ENCODE data around the gene TBC1D24. TPM values are rescaled to one million over a fixed set of nuclear protein-coding genes. Genes with fewer than 3 reads are reported as not detected.
A peak's percentile ranks its signal among the peaks of the same experiment; 100 is the strongest.

TBC1D24 gene
- total RNA-seq, 1 experiment from 2014 or later, result 24.6 TPM

DNA sequence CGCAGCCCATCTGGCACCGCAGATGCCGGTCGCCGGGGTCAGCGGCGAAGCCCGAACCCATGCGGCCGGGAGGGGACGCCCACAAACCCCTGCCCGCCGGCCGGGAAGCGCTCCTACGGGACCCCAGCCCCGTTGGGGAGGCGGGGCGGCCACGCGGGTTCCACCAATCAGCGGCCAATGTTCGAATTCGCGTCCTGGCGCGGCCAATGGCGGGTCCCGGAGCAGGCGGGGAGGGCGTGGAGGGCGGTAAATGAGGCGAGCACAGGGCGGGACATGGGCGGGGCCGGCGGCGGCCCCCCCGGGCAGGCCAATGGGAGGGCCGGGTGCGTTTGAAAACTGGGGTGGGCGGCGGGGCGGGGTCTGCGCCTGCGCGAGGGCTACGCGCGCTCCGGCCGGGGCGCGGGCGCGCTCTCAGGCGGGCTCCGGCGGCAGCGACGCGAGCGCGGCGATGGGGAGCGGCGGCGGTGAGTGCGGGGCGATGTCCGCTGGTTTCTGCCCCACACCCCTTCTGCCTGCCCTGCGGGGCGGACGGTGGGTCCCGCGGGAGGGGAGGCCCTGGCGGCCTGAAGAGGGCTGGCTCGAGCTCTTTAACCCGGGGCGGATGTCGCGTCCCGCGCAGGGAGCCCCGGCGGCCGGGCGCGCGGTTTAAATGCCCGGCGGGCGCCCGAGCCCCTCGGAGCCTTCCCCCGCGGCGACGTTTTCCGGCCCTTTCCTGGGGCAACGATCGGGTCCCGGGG, 45.7 kb upstream of the TBC1D24 start, which contains the start of gene CCNF:
Gene CCNF, plus strand, starts transcription at position 414 of the 737 bp plus-strand sequence. Its CDS starts 35 bp downstream, at position 449.
- Histone ChIP-seq H3K9me2 (ENCODE audit: insufficient read depth) (no peaks in the 10 kb centered on the region), H3K79me2 (ENCODE audit: insufficient read depth, low read length) (peaks cover 47% of the 10 kb centered on the region), H3K9ac (ENCODE audit: low read length) (peak within 1 kb of the TSS; percentile 96), H2AFZ (ENCODE audit: low read depth, low read length, poor library complexity, severe bottlenecking) (no peak within 1 kb of the TSS), H3K4me2 (ENCODE audit: low read length) (peak within 1 kb of the TSS; percentile 97), H3K36me3 (ENCODE audit: control insufficient read depth in 1 of 2, insufficient read depth in 2 of 2, low read length in 2 of 2) (peaks cover 17 to 36% of the 10 kb centered on the region in 2 experiments), H3K9me3 (ENCODE audit: control insufficient read depth in 1 of 2, insufficient read depth in 1 of 2, low read depth in 1 of 2, low read length in 2 of 2) (no peaks in the 10 kb centered on the region), H3K4me1 (ENCODE audit: control insufficient read depth in 1 of 2, insufficient read depth in 2 of 2, low read length in 2 of 2) (peaks cover 12 to 36% of the 10 kb centered on the region in 2 experiments; a peak in 3 of 4 replicates), H4K20me1 (ENCODE audit: insufficient read depth) (no peaks in the 10 kb centered on the region), H3K27me3 (ENCODE audit: insufficient read depth, low read length) (no peaks in the 10 kb centered on the region), H3K4me3 (replicated peaks in 1 of 2; ENCODE audit: low read depth in 1 of 2, low read length in 2 of 2) (peak within 1 kb of the TSS; percentile 74 to 81), H3K27ac (ENCODE audit: low read depth, low read length) (peak within 1 kb of the TSS; percentile 91)
- intact Hi-C loops (cut with micrococcal nuclease), result loop anchor here (5.0 to 10.0 kb wide), 3 partner anchors 33 to 164 kb away; partner anchors contain the start of genes RNPS1 and TEDC2
- ATAC-seq (peak; percentile 90), DNase-seq (ENCODE audit: low read depth, low spot score) (peak; percentile 84)
- ChIA-PET RAD21 (ENCODE audit: low non-redundant PET in 1 of 2, low total read pairs in 2 of 2, uncharacterized antibody in 2 of 2, unreplicated experiment in 2 of 2) (no interaction called here), CTCF (no interaction called here), POLR2A (interaction anchor here (0.8 kb wide), 1 partner anchor 86 kb away, joined by 3 read pairs; no protein-coding TSS in a partner anchor)
- no peak for TF ChIP-seq YY1 (IDR thresholded peaks at IDR 0.05; ENCODE audit: extremely low read depth, insufficient replicate concordance, low read depth, low read length)
- TF ChIP-seq POLR2AphosphoS5 (IDR thresholded peaks at IDR 0.05; ENCODE audit: low read depth, low read length), result peak; percentile 70
- TF ChIP-seq SIN3A (IDR thresholded peaks at IDR 0.05; ENCODE audit: low read depth), result peak; percentile 71
- TF ChIP-seq EZH2 (IDR thresholded peaks at IDR 0.05), result no peak
- TF ChIP-seq MAX (IDR thresholded peaks at IDR 0.05), result peak; percentile 78; the same call in 1 of the 2 replicates
- no peak for TF ChIP-seq ZNF274 (IDR thresholded peaks at IDR 0.05; ENCODE audit: low read depth, low read length)
- TF ChIP-seq SP1 (IDR thresholded peaks at IDR 0.05; ENCODE audit: low read depth), result peak; percentile 95
- TF ChIP-seq POLR2A (IDR thresholded peaks at IDR 0.05; ENCODE audit: borderline replicate concordance, extremely low read depth, insufficient read depth, insufficient read length), result peak; percentile 61
- no peak for TF ChIP-seq CBX3 (IDR thresholded peaks at IDR 0.05; ENCODE audit: low read depth)
- no TSS peak for BruUV-seq (replicated peaks)
